Neural progenitor cell (in vitro differentiated cells): ENCODE measurements around the gene SCN1B.

ENCODE experiments used
- EZH2 ChIP-seq: fragments of 200-600 bp; sonication (generic); IDR thresholded peaks from 2 replicates; pipeline ENCODE4 v1.6.1; 2017; ENCODE audit warnings: antibody characterized with exemption, mild to moderate bottlenecking, moderate library complexity
- EZH2phosphoT487 ChIP-seq: fragments of 200-600 bp; sonication (generic); IDR thresholded peaks from 2 replicates; pipeline ENCODE4 v1.6.1; 2017; ENCODE audit warnings: antibody characterized with exemption
- TF ChIP-seq, protein P1 (sequence below): fragments of 200-600 bp; sonication (generic); IDR thresholded peaks from 2 replicates; pipeline ENCODE4 v1.5.1; 2017; ENCODE audit warnings: antibody characterized with exemption, mild to moderate bottlenecking

DNA sequence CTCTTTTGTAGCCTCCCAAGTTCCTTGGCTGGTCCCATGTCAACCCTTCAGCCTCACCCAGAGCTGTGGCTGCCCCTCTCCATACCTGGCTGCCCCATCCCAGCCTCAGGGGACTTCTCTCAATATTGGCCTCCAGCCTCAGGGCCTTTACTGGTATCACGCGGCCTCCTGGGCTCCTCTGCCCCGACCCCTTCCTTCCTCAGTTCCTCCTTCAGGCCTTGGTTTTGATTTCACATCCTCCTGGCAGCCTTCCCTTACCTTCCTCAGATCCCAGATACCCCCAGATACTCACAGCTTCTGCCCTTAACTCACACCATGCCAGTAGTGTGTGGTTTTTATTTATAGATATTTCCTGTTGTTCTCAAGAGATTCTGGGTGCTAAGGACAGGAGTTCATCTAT lies 12.8 kb upstream of the SCN1B start:
- TF ChIP-seq EZH2 (no peak), EZH2phosphoT487 (no peak)
- TF ChIP-seq, protein P1, sequence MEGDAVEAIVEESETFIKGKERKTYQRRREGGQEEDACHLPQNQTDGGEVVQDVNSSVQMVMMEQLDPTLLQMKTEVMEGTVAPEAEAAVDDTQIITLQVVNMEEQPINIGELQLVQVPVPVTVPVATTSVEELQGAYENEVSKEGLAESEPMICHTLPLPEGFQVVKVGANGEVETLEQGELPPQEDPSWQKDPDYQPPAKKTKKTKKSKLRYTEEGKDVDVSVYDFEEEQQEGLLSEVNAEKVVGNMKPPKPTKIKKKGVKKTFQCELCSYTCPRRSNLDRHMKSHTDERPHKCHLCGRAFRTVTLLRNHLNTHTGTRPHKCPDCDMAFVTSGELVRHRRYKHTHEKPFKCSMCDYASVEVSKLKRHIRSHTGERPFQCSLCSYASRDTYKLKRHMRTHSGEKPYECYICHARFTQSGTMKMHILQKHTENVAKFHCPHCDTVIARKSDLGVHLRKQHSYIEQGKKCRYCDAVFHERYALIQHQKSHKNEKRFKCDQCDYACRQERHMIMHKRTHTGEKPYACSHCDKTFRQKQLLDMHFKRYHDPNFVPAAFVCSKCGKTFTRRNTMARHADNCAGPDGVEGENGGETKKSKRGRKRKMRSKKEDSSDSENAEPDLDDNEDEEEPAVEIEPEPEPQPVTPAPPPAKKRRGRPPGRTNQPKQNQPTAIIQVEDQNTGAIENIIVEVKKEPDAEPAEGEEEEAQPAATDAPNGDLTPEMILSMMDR = no peak
